HG03025 (cell line): ENCODE data around the gene DYNC1I1.

Experiments used
- ATAC-seq: cut with Tn5 transposase; IDR thresholded peaks from one replicate; pipeline ENCODE4 v1.9.1; 2021; ENCODE audit warnings: mild to moderate bottlenecking, moderate library complexity; ENCODE audit not compliant: unreplicated experiment, low FRiP score

The DYNC1I1 gene

GRCh38 chr7:96118449-96119001 is 346.2 kb downstream of the DYNC1I1 start:
- ATAC-seq = no peak

- no peak for ATAC-seq
Observed at GRCh38 chr7:96120445-96121225, 348.3 kb downstream of the DYNC1I1 start.

- no peak for ATAC-seq
Observed at GRCh38 chr7:96121752-96122151, 349.4 kb downstream of the DYNC1I1 start.

- ATAC-seq = no peak
Observed at GRCh38 chr7:96122746-96123145, 350.4 kb downstream of the DYNC1I1 start.

- ATAC-seq = no peak
Observed at GRCh38 chr7:96126382-96126781, 354.0 kb downstream of the DYNC1I1 start.

GRCh38 chr7:96127746-96128145 is 355.4 kb downstream of the DYNC1I1 start:
- ATAC-seq = no peak

- ATAC-seq = no peak
Observed at GRCh38 chr7:96131525-96131924, 359.2 kb downstream of the DYNC1I1 start.

GRCh38 chr7:96135241-96135640 is 362.9 kb downstream of the DYNC1I1 start:
- ATAC-seq = no peak

GRCh38 chr7:96136600-96137239 is 364.4 kb downstream of the DYNC1I1 start:
- no peak for ATAC-seq

GRCh38 chr7:96143495-96144259 is 371.3 kb downstream of the DYNC1I1 start:
- no peak for ATAC-seq

- no peak for ATAC-seq
Observed at GRCh38 chr7:96144260-96144526, 371.8 kb downstream of the DYNC1I1 start.
